GM12878 (cell line): ENCODE results near the gene TOP3A. TPM values are rescaled to one million over a fixed set of nuclear protein-coding genes. Genes with fewer than 3 reads are reported as not detected.

Experiments used
- ATAC-seq: fragments of 200-7000 bp; cut with Tn5 transposase; 3 replicates; pipeline ENCODE4 v1.9.1; 2020; ENCODE audit warnings: mild to moderate bottlenecking, moderate library complexity
- BruUV-seq: library from RNA; stranded (reverse); fragments of 400-500 nt; replicated peaks from 2 replicates; lab custom pipeline; 2021; lab: Mats Ljungman, UMichigan
- CTCF ChIA-PET: fragments of 300-600 bp; sonication (Branson Sonifier 250); formaldehyde crosslinking; extraction: SDS; loops from one replicate; lab custom pipeline; 2021; ENCODE audit warnings: inconsistent platforms; lab: Yijun Ruan, JAX
- POLR2A ChIA-PET: fragments of 350-600 bp; formaldehyde crosslinking; extraction: SDS; loops from one replicate; lab custom pipeline; 2021; ENCODE audit warnings: inconsistent platforms; lab: Charles Lee
- RAD21 ChIA-PET: fragments of 300-600 bp; sonication (Branson Sonifier 250); formaldehyde crosslinking; loops from one replicate; lab custom pipeline; 2023; ENCODE audit warnings: antibody characterized with exemption; ENCODE audit not compliant: unreplicated experiment; lab: Charles Lee
- SMC1A ChIA-PET: fragments of 300-600 bp; sonication (Branson Sonifier 250); formaldehyde crosslinking; loops from one replicate; lab custom pipeline; 2023; ENCODE audit not compliant: unreplicated experiment, uncharacterized antibody; lab: Charles Lee
- DNase-seq: peaks from one replicate; pipeline ENCODE4 v3.0.0-alpha.2; 2011; ENCODE audit warnings: low read depth, low spot score
- FAIRE-seq: peaks from 3 replicates; lab custom pipeline; 2011; peaks lifted over from hg19 to GRCh38; lab: Jason Lieb, UNC
- H2AFZ ChIP-seq: 2 replicates; pipeline ENCODE4 v1.6.0; 2011; ENCODE audit warnings: low read depth, low read length, control low read depth; ENCODE audit not compliant: control insufficient read depth
- H3K27ac ChIP-seq: 2 replicates; pipeline ENCODE4 v1.5.1; 2011; ENCODE audit warnings: control low read depth; ENCODE audit not compliant: control insufficient read depth, insufficient read depth
- H3K27me3 ChIP-seq, 2 experiments: replicated peaks in 1 of 2; 2 replicates each; pipeline versions ENCODE4 v1.6.0 to v1.6.1; 2011; ENCODE audit warnings: low read length in 1 of 2; ENCODE audit not compliant: control insufficient read depth in 2 of 2, insufficient read depth in 2 of 2
- H3K36me3 ChIP-seq, 2 experiments: 2 replicates each; pipeline ENCODE4 v1.5.1; 2011; ENCODE audit warnings: low read length in 1 of 2; ENCODE audit not compliant: control insufficient read depth in 2 of 2, insufficient read depth in 2 of 2
- H3K4me1 ChIP-seq: 2 replicates; pipeline ENCODE4 v1.6.1; 2011; ENCODE audit warnings: mild to moderate bottlenecking, low read length, moderate library complexity, mixed read lengths; ENCODE audit not compliant: control insufficient read depth, insufficient read depth
- H3K4me2 ChIP-seq: 2 replicates; pipeline ENCODE4 v1.6.0; 2011; ENCODE audit warnings: control low read depth; ENCODE audit not compliant: control insufficient read depth, insufficient read depth
- H3K4me3 ChIP-seq: fragments of 200-600 bp; sonication (generic); 2 replicates; pipeline ENCODE4 v1.5.1; 2016
- H3K79me2 ChIP-seq: 2 replicates; pipeline ENCODE4 v1.6.0; 2011; ENCODE audit warnings: low read length; ENCODE audit not compliant: control insufficient read depth, insufficient read depth
- H3K9ac ChIP-seq: 2 replicates; pipeline ENCODE4 v1.8.0; 2011; ENCODE audit warnings: low read length, control low read depth, mixed read lengths; ENCODE audit not compliant: control insufficient read depth, insufficient read depth
- H3K9me3 ChIP-seq: replicated peaks from 3 replicates; pipeline ENCODE4 v1.5.1; 2011; ENCODE audit warnings: mild to moderate bottlenecking, low read length; ENCODE audit not compliant: control insufficient read depth, insufficient read depth
- H4K20me1 ChIP-seq: 2 replicates; pipeline ENCODE4 v1.6.0; 2011; ENCODE audit not compliant: control insufficient read depth, insufficient read depth
- ASH2L ChIP-seq: fragments of 300-600, 200-600 bp; sonication (generic); IDR thresholded peaks from 2 replicates; pipeline ENCODE4 v1.6.1; 2017; ENCODE audit warnings: low read depth, mild to moderate bottlenecking, borderline replicate concordance
- CEBPZ ChIP-seq: fragments of 150-350 bp; IDR thresholded peaks from 2 replicates; pipeline ENCODE4 v1.6.1; 2016; ENCODE audit warnings: low read depth, low read length
- HSF1 ChIP-seq: fragments of 150-350 bp; IDR thresholded peaks from 2 replicates; pipeline ENCODE4 v1.6.1; 2014; ENCODE audit warnings: mild to moderate bottlenecking, low read depth, low read length
- PAX5 ChIP-seq: IDR thresholded peaks from 2 replicates; pipeline ENCODE4 v1.6.1; 2011; ENCODE audit warnings: low read depth, low read length, borderline replicate concordance
- PAX8 ChIP-seq: fragments of 450-650 bp; IDR thresholded peaks from 2 replicates; pipeline ENCODE4 v1.6.1; 2017; ENCODE audit warnings: mild to moderate bottlenecking, moderate library complexity
- POLR2AphosphoS2 ChIP-seq: IDR thresholded peaks from 2 replicates; pipeline ENCODE4 v1.6.1; 2011; ENCODE audit warnings: low read depth, mild to moderate bottlenecking, low read length, improper control_type of control experiment, moderate library complexity
- STAT1 ChIP-seq: fragments of 450-650 bp; conservative IDR thresholded peaks from 2 replicates; pipeline ENCODE4 v1.6.1; 2014; ENCODE audit warnings: antibody characterized with exemption, mild to moderate bottlenecking
- TAF1 ChIP-seq: IDR thresholded peaks from 2 replicates; pipeline ENCODE4 v1.6.1; 2011; ENCODE audit warnings: mild to moderate bottlenecking, low read depth, low read length, borderline replicate concordance
- WGBS: methylation state at CpG from one replicate; pipeline ENCODE4 v1.1.6; 2016; ENCODE audit warnings: low lambda C conversion rate; ENCODE audit not compliant: insufficient replicate concordance, insufficient coverage; ENCODE audit errors: missing lambda C conversion rate; 5-methylcytosine and 5-hydroxymethylcytosine counted together
- in situ Hi-C: fragments of 300-500 bp; cut with MboI; formaldehyde crosslinking; loops from 9 replicates; pipeline ENCODE4 v1.14.3; 2018; ENCODE audit warnings: mixed read lengths
- intact Hi-C: fragments of 100-400 bp; cut with micrococcal nuclease; formaldehyde crosslinking; loops from one replicate; pipeline ENCODE4 v1.14.2; 2022; ENCODE audit not compliant: unreplicated experiment
- polyA plus RNA-seq, 11 experiments: library from polyadenylated mRNA; depleted of rRNA in 4 of 11; unstranded in 6 of 11; stranded (reverse) in 5 of 11; fragments of >200 nt; fragmentation: Nextera tagmentation in 4 of 11; fragmentation: Illumina TruSeq in 1 of 11; extraction: Ambion mirVana in 4 of 11; extraction: Trizol in 1 of 11; gene quantifications; 1 replicate in 1 of 11; 2 replicates in 10 of 11; pipeline versions ENCODE4 v1.2.1 to v1.2.3, GENCODE V29; 2011 to 2016; ENCODE audit warnings: inconsistent platforms in 2 of 11, missing spikeins in 2 of 11, low read depth in 1 of 11
- total RNA-seq, 4 experiments: library from RNA; depleted of rRNA in 3 of 4; stranded (reverse); fragments of >200 nt in 3 of 4; fragmentation: Illumina TruSeq in 1 of 4; extraction: Trizol in 1 of 4; gene quantifications; 2 replicates each; pipeline versions ENCODE4 v1.2.1 to v1.2.3, GENCODE V29; 2013 to 2021
- TF ChIP-seq, protein P1 (sequence below): fragments of 450-650 bp; IDR thresholded peaks from 2 replicates; pipeline ENCODE4 v1.6.1; 2018; ENCODE audit warnings: mild to moderate bottlenecking, low read depth, moderate library complexity; ENCODE audit not compliant: partially characterized antibody
- TF ChIP-seq, protein P2 (sequence below): fragments of 450-650 bp; formaldehyde crosslinking; IDR thresholded peaks from 2 replicates; pipeline ENCODE4 v1.4.0; 2020; ENCODE audit warnings: mild to moderate bottlenecking, moderate library complexity

The TOP3A gene
- total and polyA plus RNA-seq, 10 of the 15 experiments (the other 5 are each of a cell fraction or from before 2014, with no cell fraction given): 4.2 to 51.9 (median 31.8) TPM

DNA sequence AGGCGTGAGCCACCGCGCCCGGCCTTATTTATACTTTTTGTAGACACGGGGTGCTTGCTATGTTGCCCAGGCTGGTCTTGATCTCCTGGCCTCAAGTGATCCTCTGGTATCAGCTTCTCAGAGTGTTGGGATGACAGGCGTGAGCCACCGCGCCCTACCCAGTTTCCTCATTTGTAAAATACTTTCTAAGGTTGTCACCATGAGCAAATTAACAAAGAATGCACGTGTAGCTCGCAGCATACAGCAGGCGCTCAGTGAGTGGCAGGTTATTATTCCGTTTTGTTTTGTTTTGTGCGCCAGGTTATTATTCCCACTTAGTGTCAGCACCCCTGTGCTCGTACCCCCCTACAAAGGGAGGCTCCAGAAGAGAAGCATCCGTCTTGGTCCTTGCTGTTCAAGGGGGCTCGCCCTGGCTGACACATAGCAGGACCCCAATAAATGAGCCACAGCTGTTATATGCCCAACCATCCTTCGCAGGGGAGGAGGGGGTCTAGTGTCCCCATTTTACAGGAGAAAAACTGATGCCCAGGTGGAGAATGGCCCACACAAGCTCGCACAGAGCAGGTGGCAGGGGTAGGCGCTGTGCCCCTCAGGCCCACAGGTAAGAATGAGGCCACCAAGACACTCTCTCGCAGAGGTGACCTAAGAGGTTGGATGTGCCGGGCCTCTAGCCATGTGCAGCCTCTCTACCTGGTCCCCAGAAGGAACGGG, 55.0 kb downstream of the TOP3A start:
- Histone ChIP-seq H3K4me2 (peak overlapping the region; percentile 94), H3K9ac (peak overlapping the region; percentile 79; the same call in 1 of the 2 replicates), H2AFZ (peak overlapping the region; percentile 96), H3K36me3 (peaks cover 4 to 5% of the 10 kb centered on the region in 2 experiments; a peak in 3 of 4 replicates), H3K4me1 (peaks cover 21% of the 10 kb centered on the region), H4K20me1 (no peaks in the 10 kb centered on the region), H3K79me2 (peaks cover 14% of the 10 kb centered on the region), H3K9me3 (no peaks in the 10 kb centered on the region), H3K27me3 (no peaks in the 10 kb centered on the region), H3K27ac (peak overlapping the region; percentile 82; the same call in 1 of the 2 replicates), H3K4me3 (peak overlapping the region; percentile 91; the same call in 1 of the 2 replicates)
- ATAC-seq (no peak), FAIRE-seq (no peak), DNase-seq (no peak)
- WGBS: 59% methylated on average over 21 of the region's 22 CpGs
- SMC1A ChIA-PET: interaction anchor here (0.9 kb wide), 1 partner anchor 77 kb away, joined by 3 read pairs; no protein-coding TSS in a partner anchor
- no TSS peak for BruUV-seq
- POLR2A ChIA-PET: interaction anchor here (0.9 to 1.7 kb wide), 2 partner anchors 35 to 55 kb away, joined by 4 to 5 read pairs; partner anchors contain the start of genes LLGL1, SMCR8 and TOP3A
- CTCF ChIA-PET: no interaction called here
- in situ Hi-C loops (no loop called here), intact Hi-C loops (loop anchor here (2.0 kb wide), 2 partner anchors 33 to 55 kb away; partner anchors contain the start of genes SMCR8 and TOP3A)
- RAD21 ChIA-PET: no interaction called here
- no peak for TF ChIP-seq POLR2AphosphoS2
- TF ChIP-seq, protein P1, sequence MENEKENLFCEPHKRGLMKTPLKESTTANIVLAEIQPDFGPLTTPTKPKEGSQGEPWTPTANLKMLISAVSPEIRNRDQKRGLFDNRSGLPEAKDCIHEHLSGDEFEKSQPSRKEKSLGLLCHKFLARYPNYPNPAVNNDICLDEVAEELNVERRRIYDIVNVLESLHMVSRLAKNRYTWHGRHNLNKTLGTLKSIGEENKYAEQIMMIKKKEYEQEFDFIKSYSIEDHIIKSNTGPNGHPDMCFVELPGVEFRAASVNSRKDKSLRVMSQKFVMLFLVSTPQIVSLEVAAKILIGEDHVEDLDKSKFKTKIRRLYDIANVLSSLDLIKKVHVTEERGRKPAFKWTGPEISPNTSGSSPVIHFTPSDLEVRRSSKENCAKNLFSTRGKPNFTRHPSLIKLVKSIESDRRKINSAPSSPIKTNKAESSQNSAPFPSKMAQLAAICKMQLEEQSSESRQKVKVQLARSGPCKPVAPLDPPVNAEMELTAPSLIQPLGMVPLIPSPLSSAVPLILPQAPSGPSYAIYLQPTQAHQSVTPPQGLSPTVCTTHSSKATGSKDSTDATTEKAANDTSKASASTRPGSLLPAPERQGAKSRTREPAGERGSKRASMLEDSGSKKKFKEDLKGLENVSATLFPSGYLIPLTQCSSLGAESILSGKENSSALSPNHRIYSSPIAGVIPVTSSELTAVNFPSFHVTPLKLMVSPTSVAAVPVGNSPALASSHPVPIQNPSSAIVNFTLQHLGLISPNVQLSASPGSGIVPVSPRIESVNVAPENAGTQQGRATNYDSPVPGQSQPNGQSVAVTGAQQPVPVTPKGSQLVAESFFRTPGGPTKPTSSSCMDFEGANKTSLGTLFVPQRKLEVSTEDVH: no peak
- no peak for TF ChIP-seq CEBPZ
- TF ChIP-seq, protein P2, sequence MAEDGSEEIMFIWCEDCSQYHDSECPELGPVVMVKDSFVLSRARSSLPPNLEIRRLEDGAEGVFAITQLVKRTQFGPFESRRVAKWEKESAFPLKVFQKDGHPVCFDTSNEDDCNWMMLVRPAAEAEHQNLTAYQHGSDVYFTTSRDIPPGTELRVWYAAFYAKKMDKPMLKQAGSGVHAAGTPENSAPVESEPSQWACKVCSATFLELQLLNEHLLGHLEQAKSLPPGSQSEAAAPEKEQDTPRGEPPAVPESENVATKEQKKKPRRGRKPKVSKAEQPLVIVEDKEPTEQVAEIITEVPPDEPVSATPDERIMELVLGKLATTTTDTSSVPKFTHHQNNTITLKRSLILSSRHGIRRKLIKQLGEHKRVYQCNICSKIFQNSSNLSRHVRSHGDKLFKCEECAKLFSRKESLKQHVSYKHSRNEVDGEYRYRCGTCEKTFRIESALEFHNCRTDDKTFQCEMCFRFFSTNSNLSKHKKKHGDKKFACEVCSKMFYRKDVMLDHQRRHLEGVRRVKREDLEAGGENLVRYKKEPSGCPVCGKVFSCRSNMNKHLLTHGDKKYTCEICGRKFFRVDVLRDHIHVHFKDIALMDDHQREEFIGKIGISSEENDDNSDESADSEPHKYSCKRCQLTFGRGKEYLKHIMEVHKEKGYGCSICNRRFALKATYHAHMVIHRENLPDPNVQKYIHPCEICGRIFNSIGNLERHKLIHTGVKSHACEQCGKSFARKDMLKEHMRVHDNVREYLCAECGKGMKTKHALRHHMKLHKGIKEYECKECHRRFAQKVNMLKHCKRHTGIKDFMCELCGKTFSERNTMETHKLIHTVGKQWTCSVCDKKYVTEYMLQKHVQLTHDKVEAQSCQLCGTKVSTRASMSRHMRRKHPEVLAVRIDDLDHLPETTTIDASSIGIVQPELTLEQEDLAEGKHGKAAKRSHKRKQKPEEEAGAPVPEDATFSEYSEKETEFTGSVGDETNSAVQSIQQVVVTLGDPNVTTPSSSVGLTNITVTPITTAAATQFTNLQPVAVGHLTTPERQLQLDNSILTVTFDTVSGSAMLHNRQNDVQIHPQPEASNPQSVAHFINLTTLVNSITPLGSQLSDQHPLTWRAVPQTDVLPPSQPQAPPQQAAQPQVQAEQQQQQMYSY: no peak
- TF ChIP-seq PAX5: no peak
- no peak for TF ChIP-seq HSF1
- no peak for TF ChIP-seq PAX8
- no peak for TF ChIP-seq STAT1
- no peak for TF ChIP-seq TAF1
- no peak for TF ChIP-seq ASH2L
